H4 (cell line): ENCODE results near the gene NUP93. TPM values are rescaled to one million over a fixed set of nuclear protein-coding genes. Genes with fewer than 3 reads are reported as not detected.

Experiments used
- DNase-seq: peaks from one replicate; pipeline ENCODE4 v3.0.0-alpha.2; 2015; ENCODE audit warnings: low spot score
- total RNA-seq: library from RNA; depleted of rRNA; stranded (reverse); fragments of >200 nt; shearing (Covaris generic); gene quantifications from 2 replicates; pipeline ENCODE4 v1.2.3, GENCODE V29; 2014

Gene NUP93
- total RNA-seq, 1 experiment from 2014 or later: 89.0 TPM

- DNase-seq: peak; percentile 17
Measured at GRCh38 chr16:56743840-56744239, 13.9 kb downstream of the NUP93 start.

DNA sequence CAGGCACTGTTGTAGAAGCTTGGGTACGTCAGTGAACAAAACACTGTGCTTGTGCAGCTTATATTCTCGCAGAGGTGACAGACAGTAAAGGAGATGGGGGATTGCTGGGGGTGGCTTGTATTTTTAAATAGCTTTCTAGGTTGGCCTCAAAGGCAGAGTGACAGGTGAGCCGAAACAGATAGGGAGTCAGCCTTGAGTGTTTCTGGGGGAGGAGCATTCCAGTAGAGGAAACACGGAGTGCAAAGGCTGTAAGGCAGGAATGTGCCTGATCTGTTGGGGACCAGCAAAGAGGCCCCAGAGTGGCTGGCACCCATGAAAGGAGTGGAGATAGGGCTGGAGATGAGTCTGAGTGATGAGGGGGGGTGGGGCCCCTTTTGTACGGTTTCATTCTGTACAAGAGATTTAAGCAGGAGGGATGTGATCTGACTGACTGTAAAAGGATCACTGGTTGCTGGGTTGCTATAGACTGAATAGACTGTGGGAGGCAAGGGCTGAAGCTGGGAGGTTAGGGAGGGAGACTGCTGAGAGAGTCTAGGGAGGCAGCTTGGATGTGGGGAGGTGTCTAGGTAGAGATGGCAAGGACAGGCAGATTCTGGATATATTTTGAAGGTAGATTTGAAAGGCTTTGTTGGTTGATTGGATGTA lies 15.2 kb downstream of the NUP93 start:
- DNase-seq: no peak

DNA sequence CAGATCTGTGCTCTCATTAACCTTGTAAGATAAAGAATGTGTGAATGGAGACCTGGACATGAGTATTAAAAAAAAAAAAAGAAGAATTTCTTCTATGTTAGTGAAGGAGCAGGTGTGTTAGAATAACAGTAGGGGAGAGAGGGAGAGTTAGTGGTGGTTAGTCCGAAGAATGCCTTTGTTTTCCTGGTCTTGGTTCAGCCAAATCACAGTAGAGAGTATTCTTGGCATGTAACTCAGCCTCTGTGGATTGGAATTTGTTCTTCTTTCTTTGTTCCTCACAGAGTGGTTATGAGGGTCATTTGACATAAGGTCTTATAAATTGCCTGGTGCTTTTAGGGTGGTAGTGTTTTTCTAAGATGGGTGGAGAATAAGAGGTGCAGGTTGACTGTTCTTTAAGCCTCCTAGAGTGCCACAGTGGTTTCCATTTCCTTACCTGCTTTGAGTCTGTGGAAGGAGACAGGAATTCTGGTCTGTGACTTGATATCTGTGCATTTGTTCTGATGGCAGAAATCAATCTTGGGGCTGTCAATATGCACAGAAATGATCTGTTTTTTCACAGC lies 17.6 kb downstream of the NUP93 start:
- DNase-seq: no peak

DNA sequence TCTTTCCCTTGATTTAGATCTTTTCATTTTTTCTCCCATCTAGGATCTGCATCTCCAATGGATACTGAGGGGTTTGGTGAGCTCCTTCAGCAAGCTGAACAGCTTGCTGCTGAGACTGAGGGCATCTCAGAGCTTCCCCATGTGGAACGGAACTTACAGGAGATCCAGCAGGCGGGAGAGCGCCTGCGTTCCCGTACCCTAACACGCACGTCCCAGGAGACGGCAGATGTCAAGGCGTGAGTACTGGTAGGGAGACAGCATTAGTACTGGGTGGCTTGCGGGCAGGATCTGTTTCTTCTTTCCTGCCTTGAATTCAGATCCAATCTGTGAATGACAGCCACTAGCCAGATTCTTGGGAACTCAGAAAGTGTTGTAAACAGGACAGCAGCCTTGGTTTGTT lies 18.3 kb downstream of the NUP93 start:
- no peak for DNase-seq

DNA sequence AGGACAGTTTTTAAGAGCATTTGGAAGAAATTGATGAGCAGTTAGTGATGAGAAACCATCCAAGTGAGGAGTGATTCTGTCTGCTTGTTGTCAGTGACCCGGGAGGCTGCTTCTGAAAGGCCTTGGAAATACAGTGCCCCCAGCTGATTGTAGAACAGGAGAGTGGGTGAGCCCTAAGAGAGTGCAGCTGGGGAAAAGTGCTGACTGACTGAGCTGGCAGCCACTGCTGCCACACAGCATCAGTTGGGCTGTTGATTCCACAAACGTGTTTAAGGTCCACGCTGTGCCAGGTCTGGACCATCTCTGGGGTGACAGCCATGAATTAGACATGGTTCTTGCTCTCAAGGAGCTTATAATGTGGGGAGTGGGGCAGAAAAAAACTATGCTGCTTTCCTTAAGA lies 18.9 kb downstream of the NUP93 start:
- DNase-seq: no peak

DNA sequence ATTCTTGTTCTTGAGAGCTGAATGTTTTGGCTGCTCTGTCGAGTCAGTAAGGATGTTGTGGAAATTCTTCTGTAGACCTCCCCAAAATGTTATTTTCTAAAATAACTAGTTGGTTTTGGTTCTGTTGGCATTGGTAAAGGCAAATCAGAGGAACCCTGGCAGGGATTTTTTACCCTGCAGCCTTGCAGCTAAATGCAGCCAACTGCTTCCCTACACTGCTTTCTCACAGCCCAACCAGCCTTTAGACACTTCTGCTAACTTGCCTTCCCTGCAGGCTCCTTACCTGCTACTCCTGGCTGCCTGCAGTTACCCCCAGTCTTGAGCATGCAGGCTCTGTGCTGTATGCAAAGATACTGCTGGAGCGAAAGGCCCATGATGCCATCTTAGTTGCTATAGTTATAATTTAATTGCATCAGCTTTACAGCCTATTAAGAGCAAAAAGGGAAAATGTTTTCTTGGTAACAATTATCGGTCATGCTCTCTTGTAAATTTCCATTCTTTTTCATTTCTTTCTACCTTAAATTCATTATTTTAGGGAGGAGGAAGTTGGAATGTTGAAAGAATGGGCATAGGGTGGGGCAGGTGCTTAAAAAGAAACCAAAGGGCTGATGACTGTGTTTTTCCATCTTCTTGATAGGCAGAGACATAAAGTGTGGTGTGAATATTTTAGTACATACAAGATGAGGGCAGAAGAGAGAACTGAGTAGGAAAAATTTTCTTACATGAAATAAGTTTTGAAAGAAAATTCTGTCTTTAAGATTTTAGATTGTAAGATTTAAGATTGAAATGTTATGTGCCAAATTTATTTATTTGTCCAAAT lies 20.0 kb downstream of the NUP93 start:
- no peak for DNase-seq

DNA sequence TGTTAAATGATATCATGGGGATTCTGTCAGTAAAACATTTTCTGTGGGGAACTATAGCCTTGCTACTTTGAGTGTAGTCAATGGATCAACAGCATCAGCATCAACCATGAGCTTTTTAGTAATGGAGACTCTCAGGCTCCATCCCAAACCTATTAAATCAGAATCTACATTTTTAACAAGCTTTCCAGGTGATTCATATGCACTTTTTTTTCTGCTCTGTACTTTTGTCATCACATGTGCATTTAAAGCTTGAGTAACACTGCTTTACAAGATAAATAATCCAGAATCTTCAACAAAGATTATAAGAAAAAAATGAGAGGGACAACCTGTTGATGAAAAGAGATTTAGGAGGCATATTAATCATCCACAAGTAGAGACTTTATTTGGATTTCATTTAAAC lies 23.5 kb downstream of the NUP93 start:
- DNase-seq: no peak

GRCh38 chr16:56755038-56755437 lies 25.1 kb downstream of the NUP93 start:
- no peak for DNase-seq

DNA sequence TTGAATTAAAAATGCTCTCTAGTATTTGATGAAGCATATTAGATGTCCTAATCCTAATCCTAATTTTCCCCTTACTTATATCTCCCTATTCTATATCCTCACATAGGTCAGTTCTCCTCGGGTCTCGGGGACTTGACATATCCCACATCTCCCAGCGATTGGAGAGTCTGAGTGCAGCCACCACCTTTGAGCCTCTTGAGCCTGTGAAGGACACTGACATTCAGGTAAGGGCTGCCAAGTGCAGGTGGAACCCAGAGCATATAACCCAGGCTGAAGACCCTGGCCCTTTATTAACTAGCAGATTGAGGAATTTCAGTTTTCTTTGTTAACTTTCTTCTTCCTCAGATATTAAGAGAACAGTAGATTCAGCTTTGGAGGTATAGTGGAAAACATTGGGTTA lies 28.5 kb downstream of the NUP93 start:
- no peak for DNase-seq

DNA sequence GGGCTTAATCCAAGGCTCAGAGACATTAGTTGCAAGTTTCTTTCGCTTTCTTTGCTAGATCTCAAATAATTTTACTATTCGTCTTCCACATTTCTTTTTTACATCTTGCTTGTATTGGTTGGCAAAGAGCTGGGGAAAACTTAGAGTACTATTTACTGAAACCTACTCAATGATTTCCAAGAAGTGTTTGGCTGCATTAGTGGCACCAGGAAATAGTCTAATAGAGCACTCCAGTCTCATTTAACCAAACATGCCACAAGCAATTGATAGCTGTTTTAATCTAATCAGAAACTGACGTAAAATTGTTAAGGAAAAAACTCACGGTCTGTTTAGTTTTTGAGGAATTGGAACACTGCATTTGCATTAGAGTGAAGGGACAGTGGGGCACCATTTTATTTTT lies 29.0 kb downstream of the NUP93 start:
- no peak for DNase-seq

DNA sequence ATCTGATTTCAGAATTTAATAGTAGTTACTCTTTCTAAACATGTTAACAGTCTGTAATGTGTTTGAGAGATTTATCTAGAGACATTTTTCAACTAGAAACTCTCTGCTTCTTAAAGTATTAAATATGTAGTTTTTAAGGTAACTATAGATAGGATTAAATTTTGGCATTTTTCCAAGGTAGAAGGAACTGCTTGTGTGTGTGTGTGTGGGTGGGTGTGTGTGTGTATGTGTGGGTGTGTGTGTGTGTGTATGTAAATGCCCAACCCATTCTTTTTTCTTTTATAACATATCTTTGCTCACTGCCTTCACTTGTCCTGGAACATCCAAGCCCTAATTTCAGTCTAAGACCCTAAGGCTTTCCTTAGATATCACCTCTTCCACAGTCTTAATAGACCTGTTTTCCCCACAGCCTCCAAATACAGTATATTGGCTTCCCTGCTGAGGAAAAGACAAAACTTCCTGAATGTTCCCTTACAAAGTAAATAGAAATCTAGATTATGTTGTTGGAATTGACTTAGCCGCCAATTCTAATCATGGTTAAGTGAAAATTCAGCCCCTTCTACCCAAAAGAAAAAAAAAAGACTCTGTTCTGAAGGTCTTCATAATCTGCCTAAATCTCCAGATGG lies 33.5 kb downstream of the NUP93 start:
- no peak for DNase-seq

DNA sequence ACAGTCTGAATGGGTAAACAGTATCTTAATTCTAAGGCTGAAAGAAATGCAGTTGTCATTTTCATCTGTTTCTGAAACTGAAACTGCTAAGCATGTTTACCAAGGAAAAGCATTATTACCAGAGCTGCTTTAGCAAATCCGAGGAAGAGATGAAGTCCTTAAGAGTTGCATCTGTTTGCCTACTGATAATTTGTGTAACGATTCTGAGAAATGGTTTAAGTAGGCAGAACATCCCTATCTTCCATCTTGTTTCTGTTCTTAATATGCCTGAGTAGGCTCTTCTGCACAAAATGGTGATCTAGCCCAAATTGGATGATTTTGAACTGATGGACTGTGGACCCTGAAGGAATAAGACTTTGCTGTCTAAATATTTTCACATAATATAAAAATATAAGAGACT lies 34.9 kb downstream of the NUP93 start:
- DNase-seq: no peak

GRCh38 chr16:56765949-56766348 lies 36.0 kb downstream of the NUP93 start:
- no peak for DNase-seq

- no peak for DNase-seq
Measured at GRCh38 chr16:56767024-56767423, 37.1 kb downstream of the NUP93 start.

DNA sequence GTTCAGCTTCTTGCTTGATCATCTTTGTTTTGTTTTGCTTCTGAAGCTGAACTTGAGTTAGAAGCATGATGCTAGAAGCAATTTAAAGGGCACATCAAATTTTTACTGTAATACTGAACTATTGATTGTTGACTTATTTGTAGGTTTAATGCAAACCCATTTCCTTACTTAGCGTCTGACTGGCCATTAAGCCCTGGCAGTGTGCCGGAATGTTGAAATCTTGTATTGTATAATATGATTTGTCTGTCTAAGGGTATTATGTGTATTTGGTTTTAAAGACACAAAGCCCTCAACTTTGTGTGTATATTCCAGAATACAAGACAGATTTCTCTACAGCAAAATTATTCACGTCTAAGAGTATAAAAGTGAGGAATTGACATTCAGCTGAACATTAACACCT lies 39.7 kb downstream of the NUP93 start:
- no peak for DNase-seq

DNA sequence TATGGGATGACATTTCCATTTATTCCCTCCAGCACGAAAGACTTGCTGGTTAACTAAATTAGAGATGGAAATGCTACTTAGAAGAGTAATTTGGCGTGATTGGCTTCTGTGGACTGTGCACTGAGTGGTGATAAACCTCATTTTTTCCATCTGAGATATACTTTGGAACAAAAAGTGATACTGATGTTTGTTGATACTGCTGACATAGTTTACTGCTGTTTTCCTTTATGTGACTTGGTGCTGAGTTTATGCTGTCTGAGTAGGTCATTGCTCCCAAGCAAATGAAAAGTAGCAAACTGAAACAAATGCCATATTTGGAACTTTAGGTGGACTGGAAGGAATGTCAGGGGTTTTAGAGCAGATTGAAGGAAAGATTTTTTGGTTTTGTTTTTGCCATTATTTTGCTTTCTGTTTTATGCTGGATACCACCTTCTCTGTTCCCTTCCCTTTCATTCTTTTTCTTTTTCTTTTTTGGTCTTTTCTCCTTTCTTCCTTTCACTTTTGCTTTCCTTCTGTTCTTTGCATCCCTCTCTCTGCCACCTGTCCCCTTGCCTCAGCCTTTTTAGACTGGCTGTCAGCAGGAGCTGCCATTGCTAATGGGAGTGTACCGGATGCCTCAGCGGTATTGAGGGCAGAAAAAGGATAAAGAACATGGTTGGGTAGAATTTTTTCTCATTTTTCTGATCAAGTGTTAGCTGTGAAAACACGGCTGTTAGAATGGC lies 41.8 kb downstream of the NUP93 start:
- no peak for DNase-seq

GRCh38 chr16:56773532-56773931 lies 43.6 kb downstream of the NUP93 start:
- no peak for DNase-seq

- DNase-seq: no peak
Measured at GRCh38 chr16:56774016-56774680, 44.2 kb downstream of the NUP93 start.

DNA sequence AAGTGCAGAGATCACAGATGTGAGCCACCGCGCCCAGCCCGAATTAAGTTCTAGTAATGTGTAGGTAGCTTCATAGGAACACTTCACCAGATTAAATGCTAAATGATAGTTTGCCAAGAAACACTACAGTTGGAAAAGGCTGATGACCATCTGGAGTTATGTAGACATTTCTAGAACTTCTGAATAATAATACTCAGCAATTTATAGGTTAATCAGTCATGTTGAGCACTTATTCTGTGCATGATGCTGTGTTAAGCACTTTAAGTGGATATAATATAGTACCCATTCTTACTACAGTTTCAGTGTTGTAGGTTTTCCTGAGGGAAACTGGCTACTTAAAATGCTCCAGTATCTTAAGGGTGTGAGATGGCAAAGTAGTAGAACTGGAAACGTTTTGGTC lies 45.2 kb downstream of the NUP93 start:
- DNase-seq: no peak

- no peak for DNase-seq
Measured at GRCh38 chr16:56776562-56776961, 46.6 kb downstream of the NUP93 start.

DNA sequence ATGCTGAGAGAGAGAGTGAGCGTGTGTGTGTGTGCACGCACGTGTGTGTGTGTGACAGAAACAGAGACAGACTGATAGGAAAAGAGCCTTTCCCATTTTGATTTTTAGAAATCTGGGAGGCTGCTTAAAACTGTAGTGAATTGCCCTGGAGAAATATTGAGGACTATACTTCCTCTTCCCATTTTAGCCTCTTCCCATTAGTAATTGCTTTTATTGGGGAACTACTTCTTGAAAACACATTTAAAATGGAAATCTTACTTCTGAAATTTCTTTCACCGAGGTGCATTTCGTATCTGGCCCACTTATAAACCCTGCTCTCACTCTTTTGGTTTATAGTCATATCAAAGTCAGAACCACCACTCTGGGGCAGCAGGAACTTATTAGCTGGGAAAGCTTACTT lies 47.1 kb downstream of the NUP93 start:
- no peak for DNase-seq

GRCh38 chr16:56777482-56777881 lies 47.6 kb downstream of the NUP93 start:
- no peak for DNase-seq
